ACC112 (cell line): ENCODE data around the gene CD163L1.
"Not testable (repeated sequence)": the region's sequence is repeated elsewhere in the genome, so short reads cannot be mapped to it uniquely, and the experiment has no call there.

Experiments
- H2AFZ ChIP-seq: fragments of 200-600 bp; sonication (generic); one replicate; pipeline ENCODE4 v1.6.0; 2017; ENCODE audit warnings: antibody characterized with exemption, low read length; ENCODE audit not compliant: unreplicated experiment
- H3K27ac ChIP-seq: fragments of 200-600 bp; sonication (generic); 2 replicates; pipeline ENCODE4 v1.5.1; 2014; ENCODE audit warnings: low read depth, mild to moderate bottlenecking, antibody characterized with exemption, low read length, moderate library complexity
- H3K27me3 ChIP-seq: fragments of 200-600 bp; sonication (generic); 2 replicates; pipeline ENCODE4 v1.6.1; 2014; ENCODE audit warnings: mild to moderate bottlenecking, antibody characterized with exemption, low read length, moderate library complexity, mixed read lengths; ENCODE audit not compliant: insufficient read depth
- H3K36me3 ChIP-seq: fragments of 200-600 bp; sonication (generic); 2 replicates; pipeline ENCODE4 v1.6.1; 2016; ENCODE audit warnings: mild to moderate bottlenecking, antibody characterized with exemption, low read length, moderate library complexity, mixed read lengths; ENCODE audit not compliant: insufficient read depth
- H3K4me1 ChIP-seq: fragments of 200-600 bp; sonication (generic); one replicate; pipeline ENCODE4 v1.6.1; 2016; ENCODE audit warnings: low read length, mixed read lengths; ENCODE audit not compliant: insufficient read depth, unreplicated experiment, control insufficient read depth
- H3K4me3 ChIP-seq: fragments of 200-600 bp; sonication (generic); 2 replicates; pipeline ENCODE4 v1.5.1; 2014; ENCODE audit warnings: mild to moderate bottlenecking, low read depth, low read length
- H3K79me2 ChIP-seq: fragments of 200-600 bp; sonication (generic); one replicate; pipeline ENCODE4 v1.6.0; 2016; ENCODE audit warnings: low read length; ENCODE audit not compliant: control insufficient read depth, unreplicated experiment, insufficient read depth

The CD163L1 gene

DNA sequence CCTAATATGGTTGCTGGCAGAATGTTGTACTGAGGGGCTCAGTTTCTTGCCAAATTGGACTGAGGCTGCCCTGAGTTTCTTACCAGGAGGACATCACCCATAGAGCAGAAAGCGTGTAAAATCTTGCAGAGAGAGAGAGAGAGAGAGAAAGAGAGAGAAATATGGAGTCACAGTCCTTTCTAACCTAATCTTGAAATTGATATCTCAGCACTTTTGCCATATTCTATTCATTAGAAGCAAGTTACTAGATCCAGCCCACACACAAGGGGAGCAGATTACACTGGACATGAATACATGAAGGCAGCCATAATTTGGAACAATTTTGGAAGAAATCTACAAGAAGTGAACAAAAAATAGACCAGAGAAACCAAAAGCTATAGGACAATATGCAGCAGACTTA lies 4.1 kb upstream of the CD163L1 start:
- no peak overlapping the region for H2AFZ ChIP-seq
- H3K36me3 ChIP-seq: no peaks in the 10 kb centered on the region
- no peaks in the 10 kb centered on the region for H3K4me1 ChIP-seq
- no peak overlapping the region for H3K4me3 ChIP-seq
- H3K27ac ChIP-seq: no peak overlapping the region
- 0 out of 2 replicates have a peak, but pooled peaks cover 3% of the 10 kb centered on the region for H3K27me3 ChIP-seq
- H3K79me2 ChIP-seq: no peaks in the 10 kb centered on the region

DNA sequence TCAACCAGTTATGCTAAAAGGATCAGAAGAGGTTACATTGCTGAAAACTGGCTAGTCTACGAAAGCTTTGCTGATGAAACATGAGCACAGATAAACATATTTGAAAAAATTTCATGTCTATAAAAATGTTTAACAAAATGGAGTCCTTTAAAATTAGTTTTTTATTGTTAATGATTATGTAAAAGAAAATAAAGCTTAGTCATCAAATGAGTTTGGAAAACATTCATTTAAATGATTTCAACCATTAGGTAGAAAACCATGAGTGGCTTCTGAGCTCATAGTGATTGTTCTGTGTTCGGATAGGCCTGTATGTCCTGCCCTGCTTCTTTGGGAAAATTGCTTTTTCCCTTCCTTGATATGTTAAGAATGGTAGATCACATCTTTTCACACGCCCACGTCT lies 584 bp upstream of the CD163L1 start:
- no peaks in the 10 kb centered on the region for H3K79me2 ChIP-seq
- H3K4me3 ChIP-seq: no peak overlapping the region
- H3K27ac ChIP-seq: no peak overlapping the region
- no peaks in the 10 kb centered on the region for H3K36me3 ChIP-seq
- no peaks in the 10 kb centered on the region for H3K4me1 ChIP-seq
- peaks cover 26% of the 10 kb centered on the region for H3K27me3 ChIP-seq
- H2AFZ ChIP-seq: no peak overlapping the region

DNA sequence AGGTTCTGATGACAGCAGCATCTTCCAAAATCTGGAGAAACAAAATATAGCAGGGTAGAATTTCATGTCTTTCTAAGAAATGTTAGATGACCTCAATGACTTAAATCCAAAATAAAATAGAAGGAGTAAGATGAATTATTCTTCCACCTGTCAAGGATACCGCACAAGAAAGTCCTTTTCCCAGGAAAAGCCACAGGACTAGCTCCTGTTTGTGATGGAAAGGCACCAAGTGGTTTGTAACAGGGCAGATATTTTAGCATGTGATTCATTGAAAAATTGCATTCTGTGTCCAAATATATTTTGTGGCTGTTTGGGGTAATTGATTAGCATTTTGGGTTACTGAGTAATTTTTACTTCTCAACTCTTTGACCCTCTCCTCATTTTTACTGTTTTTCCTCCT lies 2.7 kb downstream of the CD163L1 start:
- Histone ChIP-seq H3K27me3 (peaks cover 28% of the 10 kb centered on the region), H2AFZ (no peak overlapping the region), H3K79me2 (no peaks in the 10 kb centered on the region), H3K36me3 (no peaks in the 10 kb centered on the region), H3K4me3 (no peak overlapping the region), H3K4me1 (no peaks in the 10 kb centered on the region), H3K27ac (no peak overlapping the region)

DNA sequence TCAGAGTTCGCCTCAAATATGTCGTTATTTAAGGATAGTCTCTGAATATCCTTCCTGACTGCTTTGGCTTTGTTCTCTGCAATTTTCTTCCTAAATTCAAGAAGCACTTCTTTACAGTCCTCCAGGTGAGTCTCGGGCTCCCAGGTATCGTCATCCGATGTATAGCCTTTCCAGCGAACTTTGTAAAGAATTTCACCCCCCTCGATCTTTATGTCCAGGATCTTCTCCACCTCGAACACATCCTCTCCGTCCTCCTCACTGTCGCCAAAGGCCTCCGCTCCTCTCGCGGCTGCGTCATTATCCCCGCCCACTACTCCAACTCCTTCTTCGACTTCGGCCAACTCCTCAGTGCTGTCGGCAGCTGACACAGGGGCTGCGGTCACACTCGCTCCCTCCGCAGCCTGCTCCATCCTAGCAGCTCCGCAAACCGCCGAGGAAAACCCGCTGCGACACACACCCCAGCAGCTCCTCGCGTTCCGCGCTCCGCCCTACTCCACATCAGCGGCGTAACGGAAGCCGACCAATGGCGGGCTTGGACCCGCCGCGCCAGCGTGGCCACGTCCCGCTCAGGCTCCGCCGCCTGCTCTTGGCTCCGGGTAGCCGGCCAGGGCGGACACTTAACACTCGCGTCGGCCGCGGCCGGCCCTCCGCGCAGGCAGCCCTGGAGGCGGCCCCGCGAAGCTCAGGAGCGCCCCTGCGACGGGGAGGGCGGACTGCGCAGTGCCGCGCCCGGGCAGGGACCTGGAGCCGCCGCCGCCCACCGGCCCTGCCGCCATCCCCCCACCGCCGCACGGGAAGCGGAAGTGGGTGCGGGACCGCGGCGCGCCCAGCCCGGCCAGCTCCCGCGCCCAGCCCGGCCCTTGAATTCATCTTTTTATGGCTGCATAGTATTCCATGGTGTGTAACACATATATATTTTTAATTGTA lies 4.1 kb downstream of the CD163L1 start:
- peak overlapping the region; percentile 74 for H3K4me3 ChIP-seq
- no peaks in the 10 kb centered on the region for H3K79me2 ChIP-seq
- no peak overlapping the region for H3K27ac ChIP-seq
- H3K27me3 ChIP-seq: peaks cover 28% of the 10 kb centered on the region
- no peaks in the 10 kb centered on the region for H3K36me3 ChIP-seq
- no peaks in the 10 kb centered on the region for H3K4me1 ChIP-seq
- peak overlapping the region; percentile 53 for H2AFZ ChIP-seq

DNA sequence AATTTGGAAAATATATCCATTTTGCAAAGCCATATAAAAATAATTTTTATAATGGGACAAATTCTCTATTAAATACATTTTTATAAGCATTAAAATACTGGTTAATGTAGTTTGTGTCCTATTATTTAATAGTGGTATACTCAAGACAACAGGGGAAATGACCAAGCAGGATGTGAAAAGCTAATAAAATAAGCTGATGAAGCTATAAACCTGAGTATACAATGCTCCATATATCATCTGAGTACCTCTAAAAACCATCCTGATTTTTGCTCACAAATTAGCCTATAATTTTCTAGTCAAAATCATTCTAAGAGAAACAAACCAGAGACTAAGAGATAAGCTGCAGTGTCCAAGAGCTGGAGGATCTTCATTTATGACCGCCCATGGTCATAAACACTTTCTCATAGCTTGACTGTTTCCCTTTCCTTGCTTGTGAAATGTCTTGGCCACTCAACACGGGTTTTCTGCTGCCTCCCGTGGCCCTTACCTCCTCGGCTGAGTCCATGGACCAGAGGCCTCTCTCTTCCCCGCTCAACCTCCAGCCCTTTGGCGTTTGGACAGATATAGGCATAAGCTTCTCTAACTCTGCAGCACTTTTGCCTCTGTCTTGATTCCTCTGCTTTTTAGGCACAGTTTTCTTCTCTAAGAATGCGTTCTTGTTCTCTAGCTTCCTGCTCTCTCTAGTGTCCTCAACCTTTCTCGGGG lies 5.5 kb downstream of the CD163L1 start:
- not testable (repeated sequence) for H2AFZ ChIP-seq, H3K79me2 ChIP-seq, H3K4me3 ChIP-seq, H3K36me3 ChIP-seq, H3K4me1 ChIP-seq, H3K27ac ChIP-seq
- H3K27me3 ChIP-seq: peaks cover 24% of the 10 kb centered on the region

DNA sequence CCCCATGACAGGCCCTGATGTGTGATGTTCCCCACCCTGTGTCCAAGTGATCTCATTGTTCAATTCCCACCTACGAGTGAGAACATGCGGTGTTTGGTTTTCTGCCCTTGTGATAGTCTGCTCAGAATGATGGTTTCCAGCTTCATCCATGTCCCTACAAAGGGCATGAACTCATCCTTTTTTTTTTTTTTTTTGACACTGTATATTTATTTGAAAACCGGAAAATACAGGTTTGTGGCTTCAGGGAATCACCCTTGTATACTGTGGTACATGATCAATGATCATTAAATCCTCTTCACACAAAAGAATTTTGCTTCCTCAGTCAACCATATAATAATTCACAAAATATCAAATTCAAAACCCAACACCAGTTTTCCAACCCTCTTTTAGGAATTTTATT lies 6.5 kb downstream of the CD163L1 start:
- H2AFZ ChIP-seq, H3K4me1 ChIP-seq, H3K4me3 ChIP-seq, H3K36me3 ChIP-seq, H3K27ac ChIP-seq, H3K79me2 ChIP-seq: not testable (repeated sequence)
- peaks cover 24% of the 10 kb centered on the region for H3K27me3 ChIP-seq

DNA sequence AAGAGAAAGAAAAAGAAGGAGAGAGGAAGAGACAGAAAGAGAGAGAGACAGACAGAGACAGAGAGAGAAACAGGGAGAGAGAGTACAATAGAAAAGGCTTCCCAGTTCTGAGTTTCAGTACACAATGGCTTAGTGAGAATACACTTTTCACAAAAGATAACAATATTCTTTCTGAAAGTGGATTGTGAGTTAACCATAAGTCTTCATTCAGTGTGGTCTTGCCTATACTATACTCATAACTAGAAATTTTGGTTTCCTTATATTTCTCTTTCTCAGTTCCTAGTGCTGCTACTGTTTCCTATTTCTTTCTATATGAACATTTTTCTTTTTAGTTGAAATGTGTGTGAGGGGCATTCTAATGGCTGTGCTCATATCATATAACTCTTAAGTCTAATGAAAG lies 9.3 kb downstream of the CD163L1 start:
- no peak overlapping the region for H2AFZ ChIP-seq
- H3K79me2 ChIP-seq: no peaks in the 10 kb centered on the region
- peaks cover 4% of the 10 kb centered on the region; the same call in 1 of the 2 replicates for H3K27me3 ChIP-seq
- H3K27ac ChIP-seq: no peak overlapping the region
- no peaks in the 10 kb centered on the region for H3K36me3 ChIP-seq
- no peak overlapping the region for H3K4me3 ChIP-seq
- H3K4me1 ChIP-seq: peaks cover 9% of the 10 kb centered on the region

DNA sequence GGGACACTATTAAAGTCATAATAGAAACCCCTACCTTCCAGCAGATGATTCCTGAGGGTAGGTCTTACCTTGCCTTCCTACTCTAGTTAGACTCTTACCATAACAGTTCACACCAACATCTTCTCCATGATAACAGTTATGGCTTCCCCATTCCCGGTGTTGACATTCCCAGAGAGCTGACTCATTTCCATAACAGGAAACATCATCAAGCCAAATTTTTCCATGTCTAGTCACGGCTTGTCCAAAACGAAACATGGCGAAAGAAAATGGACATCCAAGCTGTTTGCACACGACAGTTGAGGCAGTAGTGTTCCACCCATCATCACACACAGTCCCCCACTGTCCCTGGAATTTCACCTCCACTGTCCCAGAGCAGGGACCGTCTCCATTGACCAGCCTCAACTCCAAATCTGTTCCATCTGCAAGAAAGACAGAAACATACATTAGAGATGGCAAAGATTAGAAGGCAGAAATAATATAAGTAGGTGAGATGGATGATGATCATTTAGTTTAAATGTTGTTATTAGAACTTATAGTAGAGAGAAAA lies 10.6 kb downstream of the CD163L1 start:
- Histone ChIP-seq H3K4me3 (no peak overlapping the region), H3K79me2 (no peaks in the 10 kb centered on the region), H3K36me3 (no peaks in the 10 kb centered on the region), H3K4me1 (peaks cover 9% of the 10 kb centered on the region), H2AFZ (peak overlapping the region; percentile 56), H3K27me3 (no peaks in the 10 kb centered on the region), H3K27ac (peak overlapping the region; percentile 38)

DNA sequence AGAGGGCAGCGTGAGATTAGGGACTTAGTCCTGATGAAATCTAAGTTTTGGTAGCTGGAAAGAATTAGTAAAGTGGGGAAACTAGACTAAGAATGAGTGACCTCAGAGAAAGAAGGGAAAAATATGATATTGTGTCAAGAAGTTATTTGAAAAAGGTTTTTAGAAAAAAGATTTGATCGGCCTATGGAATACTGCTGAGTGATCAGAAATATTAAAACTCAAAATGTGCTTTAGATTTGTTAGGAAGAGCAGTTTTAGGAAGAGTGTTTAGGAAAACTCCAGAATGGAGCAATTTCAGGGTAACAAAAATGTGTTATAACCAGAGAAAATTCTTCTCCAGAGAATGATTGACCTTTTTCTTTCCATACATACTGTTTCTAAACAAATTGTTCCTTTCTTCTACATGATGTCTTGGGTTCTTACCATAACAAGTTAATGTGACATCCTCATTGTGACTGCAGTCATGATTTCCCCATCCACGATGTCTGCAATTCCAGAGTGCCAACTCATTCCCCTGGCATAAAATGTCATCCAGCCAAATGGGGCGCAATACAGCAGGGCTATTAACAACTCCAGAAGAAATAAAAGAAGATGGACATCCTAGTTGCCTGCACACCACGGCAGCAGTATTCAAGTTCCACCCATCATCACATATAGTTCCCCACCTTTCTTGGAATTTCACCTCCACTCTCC lies 11.8 kb downstream of the CD163L1 start:
- no peaks in the 10 kb centered on the region for H3K79me2 ChIP-seq
- H3K4me1 ChIP-seq: peaks cover 9% of the 10 kb centered on the region
- H3K4me3 ChIP-seq: peak overlapping the region; percentile 13; the same call in 1 of the 2 replicates
- peak overlapping the region; percentile 38; the same call in 1 of the 2 replicates for H3K27ac ChIP-seq
- no peaks in the 10 kb centered on the region for H3K36me3 ChIP-seq
- H2AFZ ChIP-seq: no peak overlapping the region
- H3K27me3 ChIP-seq: no peaks in the 10 kb centered on the region

DNA sequence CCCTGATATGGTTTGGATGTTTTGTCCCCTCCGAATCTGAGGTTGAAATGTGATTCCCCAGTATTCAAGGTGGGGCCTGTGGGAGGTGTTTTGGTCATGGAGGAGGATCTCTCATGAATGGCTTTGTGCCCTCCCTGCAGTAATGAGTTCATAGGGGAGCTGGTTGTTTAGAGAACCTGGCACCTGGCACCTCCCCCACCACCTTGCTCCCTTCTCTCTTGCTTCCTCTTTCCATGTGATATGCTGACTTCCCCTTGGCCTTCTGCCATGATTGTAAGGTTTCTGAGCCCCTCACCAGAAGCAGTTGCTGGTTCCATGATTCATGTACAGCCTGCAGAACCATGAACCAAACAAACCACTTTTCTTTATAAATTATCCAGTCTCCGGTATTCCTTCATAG lies 32.6 kb downstream of the CD163L1 start:
- H3K27ac ChIP-seq: no peak overlapping the region
- no peaks in the 10 kb centered on the region for H3K79me2 ChIP-seq
- H3K4me1 ChIP-seq: no peaks in the 10 kb centered on the region
- no peaks in the 10 kb centered on the region for H3K36me3 ChIP-seq
- peaks cover 7% of the 10 kb centered on the region; the same call in 1 of the 2 replicates for H3K27me3 ChIP-seq
- no peak overlapping the region for H2AFZ ChIP-seq
- H3K4me3 ChIP-seq: no peak overlapping the region
